Prostate gland (tissue), 2 donors: ENCODE measurements around the gene SPCS1. TPM values are rescaled to one million over a fixed set of nuclear protein-coding genes. Genes with fewer than 3 reads are reported as not detected.

Source experiments
- DNase-seq: peaks from one replicate; pipeline ENCODE4 v3.0.0-alpha.2; 2019; ENCODE audit warnings: low spot score
- H3K27ac ChIP-seq, 2 donors: fragments of 200-600 bp; sonication (generic); 2 replicates each; pipeline ENCODE4 v1.5.1; 2017 to 2019
- H3K27me3 ChIP-seq: fragments of 200-600 bp; sonication (generic); replicated peaks from 2 replicates; pipeline ENCODE4 v1.5.1; 2019; ENCODE audit not compliant: insufficient read depth
- H3K36me3 ChIP-seq, 2 donors: fragments of 200-600 bp; sonication (generic); 1 replicate in 1 of 2; 2 replicates in 1 of 2; pipeline versions ENCODE4 v1.5.1 to v1.8.1; 2017 to 2019
- H3K4me1 ChIP-seq: fragments of 200-600 bp; sonication (generic); replicated peaks from 2 replicates; pipeline ENCODE4 v1.5.1; 2019
- H3K4me3 ChIP-seq, 2 donors: fragments of 200-600 bp; sonication (generic); 2 replicates each; pipeline ENCODE4 v1.5.1; 2017 to 2019
- H3K9me3 ChIP-seq: fragments of 200-600 bp; sonication (generic); 2 replicates; pipeline ENCODE4 v1.5.1; 2017
- POLR2A ChIP-seq: fragments of 450-650 bp; IDR thresholded peaks from one replicate; pipeline ENCODE4 v1.6.1; 2016; ENCODE audit warnings: antibody characterized with exemption, mild to moderate bottlenecking
- POLR2AphosphoS5 ChIP-seq: sonication (generic); formaldehyde crosslinking; IDR thresholded peaks from one replicate; pipeline ENCODE4 v1.6.1; 2017; ENCODE audit warnings: antibody characterized with exemption
- WGBS: methylation state at CpG from one replicate; pipeline ENCODE4 v1.1.5; 2018; 5-methylcytosine and 5-hydroxymethylcytosine counted together
- intact Hi-C: fragments of 100-400 bp; cut with DNase I; formaldehyde crosslinking; loops from one replicate; pipeline ENCODE4 v1.14.2; 2022
- total RNA-seq, 2 donors: library from RNA; depleted of rRNA; stranded (reverse); fragments of >200 nt; gene quantifications; one replicate each; pipeline ENCODE4 v1.1.0, GENCODE V29; 2016
- TF ChIP-seq, protein P1 (sequence below), 4 experiments: fragments of 200-600 bp in 2 of 4; fragments of 450-650 bp in 2 of 4; sonication (generic) in 2 of 4; IDR thresholded peaks; 1 replicate in 3 of 4; 2 replicates in 1 of 4; pipeline ENCODE4 v1.5.1; 2016 to 2019; ENCODE audit warnings: antibody characterized with exemption in 4 of 4, mild to moderate bottlenecking in 2 of 4, moderate library complexity in 2 of 4

SPCS1 gene
- 100 to 1,000 TPM; 144 to 296 TPM for total RNA-seq

DNA sequence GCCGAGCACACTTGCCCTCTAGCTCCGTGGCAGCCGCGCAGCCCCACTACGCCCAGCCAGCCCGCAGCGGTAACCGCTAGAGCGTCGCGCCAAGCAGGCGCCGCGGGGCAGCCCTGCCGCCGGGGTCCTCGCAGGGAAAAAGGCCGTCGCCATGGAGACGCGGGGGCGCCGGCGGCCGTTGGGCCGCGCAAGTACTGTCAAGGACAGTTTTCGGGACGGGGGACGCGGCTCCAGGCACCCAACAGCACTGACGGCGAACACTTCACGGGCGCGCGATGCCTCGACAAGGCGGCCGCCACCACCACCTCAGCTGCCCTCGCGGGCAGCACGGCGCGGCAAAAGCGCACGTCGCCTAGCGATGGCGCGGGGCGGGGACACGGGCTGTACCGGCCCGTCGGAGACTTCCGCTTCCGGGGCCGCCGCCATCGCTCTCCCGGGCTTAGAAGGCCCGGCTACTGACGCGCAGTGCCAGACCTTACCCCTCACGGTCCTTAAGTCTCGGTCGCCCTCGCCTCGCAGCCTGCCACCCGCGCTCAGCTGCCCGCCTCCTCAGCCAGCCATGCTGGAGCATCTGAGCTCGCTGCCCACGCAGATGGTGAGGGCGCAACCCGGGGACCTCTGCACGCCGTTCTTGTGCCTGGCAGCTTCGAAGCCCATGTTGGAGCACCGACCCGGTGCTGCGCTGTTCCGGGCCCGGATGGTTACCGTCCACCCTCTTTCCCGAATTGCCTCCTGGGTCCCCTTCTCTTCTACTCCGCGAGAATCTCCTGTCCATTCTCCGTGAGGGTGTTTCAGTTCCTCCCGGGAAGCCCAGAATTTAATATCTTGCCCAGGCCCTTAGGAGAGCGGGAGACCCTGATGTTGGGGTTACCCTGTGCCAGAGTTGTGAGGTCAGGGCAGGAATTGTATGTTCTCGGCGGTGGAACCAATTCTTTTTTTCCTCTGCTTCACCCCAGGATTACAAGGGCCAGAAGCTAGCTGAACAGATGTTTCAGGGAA lies at the start of gene SPCS1, which contains the start of gene GLT8D1:
TSS of gene SPCS1 (plus strand) at position 419 of the 999 bp plus-strand sequence. CDS start at position 560, 141 bp downstream.
TSS of gene GLT8D1 (minus strand) at position 104 of the 999 bp plus-strand sequence. CDS start 5,331 bp downstream, outside the sequence.
- no peaks in the 10 kb centered on the region for H3K9me3 ChIP-seq
- no peaks in the 10 kb centered on the region for H3K36me3 ChIP-seq
- peaks cover 10% of the 10 kb centered on the region for H3K4me1 ChIP-seq
- under 1% methylated on average over 76 of the region's 94 CpGs for WGBS
- intact Hi-C loops = no loop called here
- peak within 1 kb of the TSS; percentile 81 to 88 for H3K27ac ChIP-seq
- peak; percentile 85 for DNase-seq
- no peaks in the 10 kb centered on the region for H3K27me3 ChIP-seq
- TF ChIP-seq POLR2A = peak; percentile 37
- TF ChIP-seq POLR2AphosphoS5 = peak; percentile 72
- TF ChIP-seq, protein P1, sequence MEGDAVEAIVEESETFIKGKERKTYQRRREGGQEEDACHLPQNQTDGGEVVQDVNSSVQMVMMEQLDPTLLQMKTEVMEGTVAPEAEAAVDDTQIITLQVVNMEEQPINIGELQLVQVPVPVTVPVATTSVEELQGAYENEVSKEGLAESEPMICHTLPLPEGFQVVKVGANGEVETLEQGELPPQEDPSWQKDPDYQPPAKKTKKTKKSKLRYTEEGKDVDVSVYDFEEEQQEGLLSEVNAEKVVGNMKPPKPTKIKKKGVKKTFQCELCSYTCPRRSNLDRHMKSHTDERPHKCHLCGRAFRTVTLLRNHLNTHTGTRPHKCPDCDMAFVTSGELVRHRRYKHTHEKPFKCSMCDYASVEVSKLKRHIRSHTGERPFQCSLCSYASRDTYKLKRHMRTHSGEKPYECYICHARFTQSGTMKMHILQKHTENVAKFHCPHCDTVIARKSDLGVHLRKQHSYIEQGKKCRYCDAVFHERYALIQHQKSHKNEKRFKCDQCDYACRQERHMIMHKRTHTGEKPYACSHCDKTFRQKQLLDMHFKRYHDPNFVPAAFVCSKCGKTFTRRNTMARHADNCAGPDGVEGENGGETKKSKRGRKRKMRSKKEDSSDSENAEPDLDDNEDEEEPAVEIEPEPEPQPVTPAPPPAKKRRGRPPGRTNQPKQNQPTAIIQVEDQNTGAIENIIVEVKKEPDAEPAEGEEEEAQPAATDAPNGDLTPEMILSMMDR (IDR thresholded peaks at IDR 0.05) = peak in 1 of 4 experiments; percentile 14
- peak within 1 kb of the TSS; percentile 62 to 84 for H3K4me3 ChIP-seq

DNA sequence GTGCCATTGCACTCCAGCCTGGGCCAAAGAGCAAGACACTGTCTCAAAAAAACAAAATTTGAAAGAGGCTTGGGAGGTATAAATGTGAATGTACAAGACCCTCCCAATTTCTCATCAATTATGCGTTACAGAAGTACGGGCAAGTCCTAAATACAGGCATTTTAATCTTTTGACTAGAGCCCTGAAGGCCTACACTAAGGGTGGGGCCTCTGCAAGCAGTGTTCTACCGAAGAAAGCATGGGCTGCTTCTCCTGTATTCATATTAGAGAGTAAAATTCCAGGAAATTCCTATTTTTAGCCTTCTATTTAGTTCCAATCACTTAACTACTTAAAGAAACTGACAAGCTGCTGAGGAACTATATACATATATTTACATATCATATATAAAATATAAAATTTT lies 45.9 kb upstream of the SPCS1 start:
- 93% methylated on average over 3 of the region's 3 CpGs for WGBS
- no peaks in the 10 kb centered on the region for H3K9me3 ChIP-seq
- H3K4me1 ChIP-seq = no peaks in the 10 kb centered on the region
- no peak overlapping the region for H3K27ac ChIP-seq
- H3K36me3 ChIP-seq = peaks cover 4 to 7% of the 10 kb centered on the region in 2 donors
- TF ChIP-seq POLR2AphosphoS5 (no peak), POLR2A (no peak)
- TF ChIP-seq, protein P1 (IDR thresholded peaks at IDR 0.05) = no peak
- DNase-seq = no peak
- H3K4me3 ChIP-seq = no peak overlapping the region
- no peaks in the 10 kb centered on the region for H3K27me3 ChIP-seq
- intact Hi-C loops = no loop called here

DNA sequence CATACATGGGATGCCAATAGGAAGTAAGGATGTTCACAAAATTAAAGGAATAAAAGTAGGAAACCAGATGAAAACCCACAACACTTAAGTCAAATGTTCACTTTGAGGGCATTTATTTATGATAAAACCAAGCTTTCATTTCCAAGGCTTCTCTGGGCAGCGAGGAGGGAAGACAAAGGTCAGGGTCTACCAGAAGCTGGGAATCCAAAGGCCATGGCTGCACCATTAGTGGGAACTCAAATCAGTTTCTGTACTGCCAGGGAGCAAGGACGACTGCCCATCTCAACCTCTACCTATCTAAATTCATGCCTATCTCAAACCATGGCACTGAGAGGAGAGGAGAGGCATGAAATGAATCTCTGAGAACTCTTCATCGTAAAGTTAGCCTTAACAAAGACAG lies 42.8 kb upstream of the SPCS1 start:
- Histone ChIP-seq H3K27ac (no peak overlapping the region), H3K9me3 (no peaks in the 10 kb centered on the region), H3K36me3 (peaks cover 0 to 3% of the 10 kb centered on the region in 2 donors), H3K27me3 (no peaks in the 10 kb centered on the region), H3K4me1 (no peaks in the 10 kb centered on the region), H3K4me3 (no peak overlapping the region)
- TF ChIP-seq POLR2A = no peak
- TF ChIP-seq, protein P1 (IDR thresholded peaks at IDR 0.05) = no peak
- TF ChIP-seq POLR2AphosphoS5 = no peak
- intact Hi-C loops = no loop called here
- DNase-seq = no peak
- WGBS = 95% methylated on average over 3 of the region's 3 CpGs

DNA sequence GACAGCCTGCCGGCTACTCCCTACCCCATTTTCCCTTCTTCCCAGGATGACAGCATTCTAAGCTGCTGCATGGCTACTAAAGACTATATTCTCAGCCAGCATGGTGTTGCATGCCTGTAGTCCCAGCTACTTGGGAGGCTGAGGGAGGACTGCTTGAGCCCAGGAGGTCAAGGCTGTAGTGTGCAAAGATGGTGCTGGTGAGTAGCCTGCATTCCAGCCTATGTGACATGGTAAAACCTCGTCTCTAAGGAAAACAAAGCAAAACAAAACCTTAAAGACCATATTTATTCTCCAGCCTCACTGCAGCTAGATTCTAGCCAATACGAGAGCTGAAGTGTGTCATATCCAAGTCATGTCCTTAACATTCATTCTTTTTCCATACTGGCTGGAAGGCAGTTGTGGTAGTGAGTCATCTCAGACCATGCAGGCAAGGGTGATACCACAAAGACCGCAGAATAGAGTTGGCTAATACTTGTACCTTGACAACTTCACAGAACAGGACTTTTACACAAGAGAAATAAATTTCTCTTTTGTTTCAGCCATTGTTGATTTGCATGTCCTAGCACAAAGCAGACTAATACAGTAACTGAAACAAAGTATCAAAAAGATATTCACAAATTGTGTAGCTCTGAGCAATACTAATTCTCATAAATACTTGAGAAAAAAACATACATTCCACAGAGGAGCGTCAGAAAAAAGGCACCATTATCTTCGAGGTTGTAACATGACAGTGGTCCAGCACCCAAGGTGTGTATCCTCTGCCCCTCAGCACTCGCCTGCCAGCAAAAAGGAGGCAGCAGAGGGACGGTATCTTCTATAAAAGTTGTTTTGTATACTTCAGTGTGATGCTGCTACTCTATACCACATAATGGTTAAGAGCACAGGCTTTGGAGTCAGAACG lies 35.0 kb upstream of the SPCS1 start:
- no peak overlapping the region for H3K27ac ChIP-seq
- H3K27me3 ChIP-seq = no peaks in the 10 kb centered on the region
- no peak overlapping the region for H3K4me3 ChIP-seq
- 73% methylated on average over 9 of the region's 9 CpGs for WGBS
- H3K4me1 ChIP-seq = no peaks in the 10 kb centered on the region
- H3K9me3 ChIP-seq = no peaks in the 10 kb centered on the region
- TF ChIP-seq POLR2AphosphoS5 (no peak), POLR2A (no peak)
- TF ChIP-seq, protein P1 (IDR thresholded peaks at IDR 0.05) = no peak
- DNase-seq = no peak
- intact Hi-C loops = no loop called here
- H3K36me3 ChIP-seq = peaks cover 0 to 2% of the 10 kb centered on the region in 2 donors
